ENCODE results near the gene PAX6.

GRCh38 chr11:31797190-31798056 lies 13.7 kb downstream of the PAX6 start:
- TF ChIP-seq EZH2 (IDR thresholded peaks at IDR 0.05; ENCODE audit: borderline replicate concordance, low read depth, low read length, poor library complexity, severe bottlenecking) (no peak), CTCF (conservative IDR thresholded peaks at IDR 0.05; ENCODE audit: low read depth, low read length) (no peak)
